Activated T-helper 9 cell treated with anti-CD3 and anti-CD28 coated beads, Interleukin-2, amount 50 U/mL, for 16 hours (primary cell): ENCODE measurements around the gene MRPL53.

Source experiments
- DNase-seq: peaks from one replicate; pipeline ENCODE4 v3.0.0-alpha.2; 2020; ENCODE audit warnings: low read depth

MRPL53 gene

GRCh38 chr2:74472086-74472944 lies at the start of gene MRPL53:
Gene MRPL53 (minus strand): TSS chr2:74472680. CDS start chr2:74472660, 20 bp downstream.
- DNase-seq: peak; percentile 94

DNA sequence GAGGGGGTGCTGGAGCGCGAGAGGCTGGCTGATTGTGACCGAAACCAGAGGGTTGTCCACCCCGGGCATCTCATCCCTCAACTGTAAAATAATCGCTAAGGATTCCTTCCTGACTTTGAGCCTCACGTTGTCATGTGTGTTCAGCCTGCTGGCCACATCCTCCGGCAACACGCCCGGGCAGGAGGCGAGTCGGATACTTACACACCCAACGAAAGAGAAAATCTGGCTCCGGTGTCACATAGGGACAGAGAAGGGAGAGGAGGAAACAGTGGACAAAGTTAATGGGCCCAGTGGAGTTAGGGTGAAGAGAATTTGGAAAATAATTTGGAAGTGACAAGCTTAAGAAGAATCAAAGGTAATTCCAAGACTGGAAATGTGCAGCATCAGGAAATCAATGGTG lies 44.2 kb upstream of the MRPL53 start:
- no peak for DNase-seq

GRCh38 chr2:74515981-74516633 lies 43.6 kb upstream of the MRPL53 start:
- DNase-seq: peak; percentile 66

GRCh38 chr2:74515271-74515980 lies 42.9 kb upstream of the MRPL53 start:
- DNase-seq: no peak

GRCh38 chr2:74514368-74515270 lies 42.1 kb upstream of the MRPL53 start, which contains the start of gene TLX2:
Gene TLX2 (plus strand): TSS chr2:74514450. CDS start chr2:74514807, 357 bp downstream.
- no peak for DNase-seq

- DNase-seq: no peak
These were observed 41.3 kb upstream of the MRPL53 start for GRCh38 chr2:74513605-74514367.

GRCh38 chr2:74512744-74513604 lies 40.5 kb upstream of the MRPL53 start:
- DNase-seq: no peak

- DNase-seq: no peak
These were observed 38.9 kb upstream of the MRPL53 start for GRCh38 chr2:74511104-74511989.

GRCh38 chr2:74510272-74510671 lies 37.8 kb upstream of the MRPL53 start:
- no peak for DNase-seq

DNA sequence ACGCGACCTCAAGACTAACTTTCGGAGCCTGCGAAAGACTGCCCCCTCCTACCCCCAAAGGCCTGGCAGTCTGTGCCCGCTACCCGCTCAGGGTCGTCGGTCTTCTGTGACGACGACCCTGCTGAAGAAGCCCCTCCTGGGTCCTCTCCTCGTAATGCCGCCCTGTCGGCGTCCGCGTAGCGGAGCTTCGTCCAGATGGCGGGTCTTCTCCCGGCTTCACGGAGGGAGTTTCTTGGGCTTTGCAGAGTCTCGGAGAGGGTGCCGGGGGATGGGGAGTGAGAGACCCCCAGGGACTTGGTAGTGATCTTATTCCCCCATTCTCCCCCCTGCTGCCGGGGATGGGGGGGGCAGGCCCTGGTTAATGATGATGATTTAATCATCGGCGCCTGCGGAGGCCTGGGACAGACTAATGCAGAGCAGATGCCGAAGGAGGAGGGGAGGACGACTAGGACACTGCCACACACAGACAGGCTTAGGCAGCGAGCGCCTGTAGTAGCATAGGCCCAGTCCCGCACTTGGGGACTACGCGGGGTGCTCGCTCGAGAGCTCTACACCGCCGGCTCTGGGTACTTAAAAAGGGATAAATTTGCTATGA lies 35.5 kb upstream of the MRPL53 start:
- no peak for DNase-seq

- peak; percentile 97 for DNase-seq
These were observed 34.9 kb upstream of the MRPL53 start, which contains the start of gene PCGF1 for GRCh38 chr2:74507145-74507925. Gene PCGF1 (minus strand): TSS chr2:74507695. CDS start chr2:74507668, 27 bp downstream.

GRCh38 chr2:74505448-74506246 lies 33.2 kb upstream of the MRPL53 start:
- no peak for DNase-seq

DNA sequence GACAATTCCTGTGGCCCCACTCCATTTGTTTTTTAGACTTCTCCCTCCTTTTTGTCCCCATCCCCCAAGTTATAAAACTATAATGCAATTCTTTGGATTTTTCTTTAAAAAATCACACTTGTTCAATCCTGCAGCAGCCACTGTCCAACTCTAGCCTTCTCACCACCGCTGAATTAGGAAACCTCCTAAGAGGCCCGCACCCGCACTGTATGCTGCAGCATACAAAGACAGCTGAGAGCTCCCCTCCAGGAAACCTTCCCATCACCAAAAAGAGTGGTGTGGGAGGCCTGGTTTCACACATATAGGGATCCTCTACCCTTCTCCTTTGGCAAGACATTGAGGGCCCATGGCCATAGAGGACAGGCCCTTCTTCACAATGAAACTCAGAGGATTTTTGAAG lies 32.1 kb upstream of the MRPL53 start:
- DNase-seq: no peak

DNA sequence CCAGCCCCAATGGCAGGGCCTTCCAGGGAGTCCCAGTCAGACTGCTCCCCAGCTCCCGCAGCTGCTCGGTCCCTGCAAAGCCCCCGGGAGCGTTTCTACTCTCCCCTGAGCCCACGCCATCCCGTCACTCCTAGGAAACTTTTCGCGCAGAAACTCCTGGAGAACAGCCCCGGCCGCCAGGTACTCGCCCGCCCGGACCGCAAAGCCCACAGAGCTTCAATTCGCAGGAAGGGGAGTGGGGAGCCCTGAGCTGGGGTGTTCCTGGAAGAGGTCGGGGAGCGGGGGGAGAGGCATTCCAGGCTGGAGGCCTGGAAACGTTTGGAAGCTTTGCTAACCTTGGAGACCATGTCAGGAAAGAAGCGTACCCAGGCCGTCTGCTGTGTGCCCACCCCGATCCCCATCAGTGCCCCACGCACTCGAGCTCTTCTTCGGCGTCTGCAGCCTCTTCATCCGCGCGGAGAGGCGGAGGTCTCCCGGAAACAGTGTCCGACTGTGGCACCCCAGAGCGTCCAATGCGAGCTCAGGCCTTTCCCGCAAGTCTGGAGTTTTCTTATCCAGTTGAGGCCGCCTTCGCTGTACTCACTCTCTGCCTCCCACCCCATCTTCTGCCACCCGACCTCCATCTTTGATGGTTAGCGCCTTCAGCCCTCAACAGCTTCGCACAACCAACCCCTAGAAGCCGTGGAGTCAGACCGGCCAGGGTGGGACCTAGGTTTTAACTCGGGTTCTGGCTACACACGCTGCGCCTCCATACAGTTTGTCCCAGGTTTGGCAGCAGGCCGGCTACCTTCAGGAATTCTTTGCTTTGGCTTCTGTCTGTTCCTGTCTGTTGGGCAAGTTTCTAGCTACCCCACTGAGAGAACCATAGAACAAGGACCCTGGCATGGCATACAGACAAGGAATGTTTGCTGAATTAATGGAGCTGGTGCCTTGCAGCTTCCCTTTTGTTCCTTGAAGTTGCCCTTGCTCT lies 31.3 kb upstream of the MRPL53 start:
- DNase-seq: no peak

DNA sequence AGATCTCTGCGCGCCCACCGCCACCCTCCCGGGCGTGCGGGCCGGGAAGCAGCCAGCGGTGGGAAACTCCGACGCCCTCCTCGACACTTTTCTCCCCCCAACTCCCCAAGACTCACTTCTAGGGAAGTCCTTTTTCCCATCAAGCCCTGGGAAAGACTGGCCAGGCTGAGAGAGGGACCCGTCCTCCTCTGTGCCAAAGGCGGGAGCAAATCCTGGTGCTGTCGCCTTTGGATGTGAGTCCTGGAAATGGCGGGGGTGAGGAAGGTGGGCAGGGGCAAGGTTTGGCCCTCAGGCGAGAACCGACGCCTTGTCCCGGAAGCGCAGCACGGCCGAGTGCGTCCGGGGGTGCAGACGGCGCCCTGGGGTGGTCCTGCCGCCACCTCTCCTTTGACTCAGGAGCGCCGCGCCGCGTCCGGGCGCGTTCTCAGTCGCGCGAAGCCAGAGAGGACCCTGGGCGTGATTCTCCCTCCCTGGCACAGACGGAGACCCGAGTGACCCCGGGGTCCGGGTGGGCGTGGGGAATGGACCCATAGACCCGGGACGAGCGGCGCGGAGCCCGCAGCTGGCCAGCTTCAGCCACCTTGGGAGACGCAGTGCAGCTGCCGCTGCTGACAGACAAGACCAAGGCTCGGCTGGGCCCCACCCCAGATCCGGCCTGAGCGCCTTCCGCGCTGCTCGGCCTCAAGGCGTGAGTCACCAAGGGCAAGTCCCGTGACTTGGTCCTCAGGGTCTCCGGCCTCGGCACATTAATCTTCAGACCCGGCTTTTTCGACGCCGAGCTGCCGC lies 30.4 kb upstream of the MRPL53 start:
- DNase-seq: no peak
